GM12873 (cell line): ENCODE measurements around the gene MYO1G.

ENCODE experiments used
- CTCF ChIP-seq: IDR thresholded peaks from 2 replicates; pipeline ENCODE4 v1.5.1; 2012; ENCODE audit warnings: low read depth, mild to moderate bottlenecking, moderate library complexity, low read length, control low read depth; ENCODE audit not compliant: insufficient read depth; ENCODE audit errors: missing control alignments

Gene MYO1G

DNA sequence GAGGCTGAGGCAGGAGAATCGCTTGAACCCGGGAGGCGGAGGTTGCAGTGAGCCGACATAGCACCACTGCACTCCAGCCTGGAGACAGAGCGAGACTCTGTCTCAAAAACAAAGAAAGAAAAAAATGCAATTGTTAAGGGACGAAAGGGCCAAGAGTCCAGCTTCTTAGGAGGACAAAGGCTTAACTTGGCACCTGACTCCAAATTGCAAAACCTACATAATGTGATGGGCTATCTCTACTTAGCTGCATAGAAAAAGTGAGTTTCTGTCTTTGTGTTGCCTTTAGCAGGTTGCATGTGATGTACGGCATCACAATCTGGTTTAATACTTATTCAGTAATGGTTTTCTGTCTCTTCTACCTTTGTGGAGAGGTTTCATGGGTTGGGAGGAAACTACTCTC lies 8.6 kb upstream of the MYO1G start:
- no peak for TF ChIP-seq CTCF

DNA sequence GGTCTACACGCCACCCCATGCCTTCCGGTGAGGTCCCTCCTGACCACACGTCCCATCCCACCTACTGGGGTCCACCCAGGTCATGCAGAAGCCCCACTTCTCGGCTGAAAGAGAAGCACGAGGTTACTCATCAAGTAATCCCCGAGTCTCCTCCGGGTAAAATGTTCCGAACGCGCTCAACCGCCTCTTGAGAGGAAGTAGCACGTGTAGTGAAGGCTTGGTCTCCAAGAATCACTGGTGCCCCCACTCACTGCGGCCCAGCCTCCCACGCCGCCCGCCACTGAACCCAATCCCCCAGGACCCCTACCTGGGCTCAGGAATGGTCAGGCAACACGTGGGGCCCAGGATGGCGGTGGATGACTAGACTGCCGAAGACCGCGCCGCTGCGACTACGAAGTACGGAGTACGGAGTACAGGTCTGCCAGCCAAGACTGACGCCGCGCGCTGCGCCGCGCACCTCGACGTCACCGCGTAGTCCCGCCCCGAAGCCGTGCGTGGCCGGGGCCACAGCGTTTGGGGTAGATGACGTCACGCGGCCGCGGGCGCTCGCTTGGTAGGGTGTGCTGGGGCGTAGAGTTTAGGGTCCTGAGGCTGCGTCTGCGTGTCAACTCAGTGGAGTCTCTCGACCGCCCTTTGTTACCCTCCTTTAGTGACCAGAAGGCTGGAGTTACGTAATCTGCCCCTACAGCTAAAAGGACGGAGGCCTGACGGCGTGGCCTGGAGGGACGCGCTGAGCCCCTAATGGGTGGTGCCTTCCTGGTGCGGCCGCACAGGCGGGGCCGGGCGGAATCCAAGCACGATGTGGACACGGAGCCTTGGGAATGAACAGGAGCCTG lies 7.6 kb upstream of the MYO1G start:
- no peak for TF ChIP-seq CTCF

GRCh38 chr7:44985900-44986217 lies 7.0 kb upstream of the MYO1G start:
- TF ChIP-seq CTCF: no peak

- TF ChIP-seq CTCF: no peak
These were observed 6.3 kb upstream of the MYO1G start for GRCh38 chr7:44985033-44985695.

GRCh38 chr7:44984478-44984758 lies 5.6 kb upstream of the MYO1G start:
- no peak for TF ChIP-seq CTCF

- no peak for TF ChIP-seq CTCF
These were observed 5.1 kb upstream of the MYO1G start for GRCh38 chr7:44983742-44984477.

- no peak for TF ChIP-seq CTCF
These were observed 4.2 kb upstream of the MYO1G start for GRCh38 chr7:44982970-44983369.
